Ectodermal cell (in vitro differentiated cells): ENCODE measurements around the gene BCAR3.

Source experiments
- H3K27ac ChIP-seq: 2 replicates; pipeline ENCODE4 v1.7.0; 2013; ENCODE audit warnings: mild to moderate bottlenecking, low read depth, low read length; ENCODE audit not compliant: insufficient read depth, poor library complexity, severe bottlenecking
- H3K27me3 ChIP-seq: 2 replicates; pipeline ENCODE4 v1.7.0; 2013; ENCODE audit warnings: mild to moderate bottlenecking, low read length; ENCODE audit not compliant: insufficient read depth, control insufficient read depth, poor library complexity, severe bottlenecking
- H3K36me3 ChIP-seq: one replicate; pipeline ENCODE4 v1.7.0; 2013; ENCODE audit warnings: low read length; ENCODE audit not compliant: control insufficient read depth, insufficient read depth
- H3K4me1 ChIP-seq: one replicate; pipeline ENCODE4 v1.7.0; 2013; ENCODE audit warnings: low read length; ENCODE audit not compliant: control insufficient read depth, insufficient read depth
- H3K4me3 ChIP-seq: 2 replicates; pipeline ENCODE4 v1.7.0; 2013; ENCODE audit warnings: low read depth, low read length, control low read depth; ENCODE audit not compliant: insufficient read depth
- H3K9me3 ChIP-seq: 2 replicates; pipeline ENCODE4 v1.7.0; 2013; ENCODE audit warnings: mild to moderate bottlenecking, low read length, moderate library complexity; ENCODE audit not compliant: control insufficient read depth
- WGBS, 2 experiments: methylation state at CpG; one replicate each; pipeline ENCODE4 v1.1.7; 2013; ENCODE audit warnings: missing lambda C conversion rate in 2 of 2; 5-methylcytosine and 5-hydroxymethylcytosine counted together

BCAR3 gene

GRCh38 chr1:93705892-93706500 is 24.4 kb upstream of the BCAR3 start:
- H3K36me3 ChIP-seq = no peaks in the 10 kb centered on the region
- no peak overlapping the region for H3K27ac ChIP-seq
- 89 to 91% methylated on average over 3 of the region's 3 CpGs for WGBS, 2 experiments
- no peaks in the 10 kb centered on the region for H3K9me3 ChIP-seq
- no peak overlapping the region for H3K4me3 ChIP-seq
- peaks cover 10% of the 10 kb centered on the region for H3K4me1 ChIP-seq
- H3K27me3 ChIP-seq = no peaks in the 10 kb centered on the region

DNA sequence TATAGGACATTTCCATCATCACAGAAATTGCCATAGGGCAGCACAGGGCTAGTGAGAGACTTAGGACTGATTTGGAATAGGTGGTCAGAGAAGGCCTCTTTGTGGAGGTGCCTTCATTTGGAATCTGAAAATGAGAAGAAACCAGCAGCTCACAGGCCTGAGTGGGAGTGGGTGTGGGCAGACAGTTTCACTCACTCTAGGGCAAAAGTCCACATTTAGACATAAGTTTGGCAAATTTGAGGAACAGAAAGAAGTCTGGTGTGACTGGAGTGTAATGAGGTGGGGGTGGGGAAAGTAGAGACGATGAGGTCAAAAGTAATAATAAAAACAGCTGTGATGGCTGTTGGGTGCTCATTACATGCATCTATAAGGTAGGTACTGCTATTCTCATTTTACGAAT is 22.4 kb upstream of the BCAR3 start:
- H3K36me3 ChIP-seq = no peaks in the 10 kb centered on the region
- peaks cover 4% of the 10 kb centered on the region for H3K4me1 ChIP-seq
- H3K4me3 ChIP-seq = no peak overlapping the region
- H3K27ac ChIP-seq = no peak overlapping the region
- no peaks in the 10 kb centered on the region for H3K27me3 ChIP-seq
- no peaks in the 10 kb centered on the region for H3K9me3 ChIP-seq
- 94 to 97% methylated on average over 2 of the region's 2 CpGs for WGBS, 2 experiments

DNA sequence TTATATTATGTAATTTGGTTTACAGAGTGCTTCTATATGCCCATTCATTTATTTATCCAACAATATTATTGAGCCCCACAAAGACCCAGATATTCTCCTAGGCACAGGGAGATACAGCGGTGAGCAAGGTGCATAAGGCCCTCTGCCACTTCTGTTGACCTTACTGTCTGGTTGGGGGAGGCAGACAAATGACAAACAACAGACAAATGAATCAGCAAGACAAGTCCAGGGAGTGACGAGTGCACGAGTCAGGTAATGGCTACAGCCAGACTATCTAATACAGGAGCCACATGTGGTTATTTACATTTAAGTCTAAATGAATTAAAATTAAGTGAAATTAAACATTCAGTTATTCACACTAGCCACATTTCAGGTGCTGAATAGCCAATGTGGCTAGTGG is 22.0 kb upstream of the BCAR3 start:
- Histone ChIP-seq H3K4me1 (no peaks in the 10 kb centered on the region), H3K9me3 (no peaks in the 10 kb centered on the region), H3K36me3 (no peaks in the 10 kb centered on the region), H3K4me3 (no peak overlapping the region), H3K27ac (no peak overlapping the region), H3K27me3 (no peaks in the 10 kb centered on the region)
- 91% methylated on average over 3 of the region's 3 CpGs for WGBS, 2 experiments

DNA sequence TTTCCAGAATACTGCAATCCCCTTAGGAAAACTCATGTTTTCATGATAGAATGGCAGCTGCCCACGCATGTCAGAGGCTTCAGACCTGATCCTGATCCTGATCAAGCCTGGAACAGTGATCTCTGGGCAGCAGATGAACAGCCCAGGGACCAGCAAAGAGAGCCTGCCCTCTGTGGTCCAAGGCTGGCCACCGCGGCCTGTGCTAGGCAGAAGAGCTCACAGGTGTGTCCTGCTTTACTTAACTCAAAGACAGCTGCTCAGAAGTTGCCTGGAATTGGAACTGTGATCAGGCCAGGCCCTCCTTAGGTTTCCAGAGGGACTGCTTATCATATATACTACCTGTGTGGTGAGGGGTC is 21.2 kb upstream of the BCAR3 start:
- Histone ChIP-seq H3K4me3 (no peak overlapping the region), H3K9me3 (no peaks in the 10 kb centered on the region), H3K36me3 (no peaks in the 10 kb centered on the region), H3K27ac (no peak overlapping the region), H3K4me1 (no peaks in the 10 kb centered on the region), H3K27me3 (no peaks in the 10 kb centered on the region)
- WGBS, 2 experiments = 60 to 62% methylated on average over 3 of the region's 3 CpGs

DNA sequence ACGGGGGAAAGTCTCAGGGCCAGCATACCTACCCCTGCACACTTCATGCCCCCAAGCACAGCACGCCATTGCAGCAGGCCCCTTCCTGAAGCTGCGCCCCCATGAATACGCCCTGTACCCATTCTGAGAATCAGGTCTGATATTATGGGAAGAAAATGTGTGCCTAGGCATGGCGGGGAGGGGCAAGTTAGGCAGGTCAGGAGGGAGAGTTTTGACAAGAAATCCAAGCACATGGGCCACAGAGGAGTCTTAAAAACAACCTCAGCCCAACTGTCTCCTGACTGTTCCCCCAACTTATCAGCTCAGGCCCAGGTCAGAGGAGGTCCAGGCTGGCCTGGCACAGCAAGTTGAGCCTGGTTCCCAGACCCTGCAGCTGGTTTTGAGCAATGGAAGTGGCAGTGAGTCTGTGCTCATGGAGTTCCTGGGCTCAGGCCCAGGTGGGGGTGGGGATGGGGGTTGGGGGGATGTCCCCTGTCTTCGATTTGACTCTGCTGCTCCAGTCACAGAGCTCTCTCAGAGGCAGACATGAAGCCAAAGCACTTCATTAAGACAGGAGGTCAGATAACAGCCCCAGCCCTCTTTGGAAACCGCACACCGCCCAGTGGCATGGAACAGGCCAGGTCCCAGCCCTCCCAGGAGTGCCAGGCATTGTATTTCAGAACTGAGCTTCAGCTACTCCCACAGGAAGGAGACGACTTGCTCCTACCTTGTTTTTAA is 20.6 kb upstream of the BCAR3 start:
- H3K27ac ChIP-seq = no peak overlapping the region
- H3K9me3 ChIP-seq = no peaks in the 10 kb centered on the region
- no peak overlapping the region for H3K4me3 ChIP-seq
- no peaks in the 10 kb centered on the region for H3K4me1 ChIP-seq
- WGBS, 2 experiments = 89 to 92% methylated on average over 9 of the region's 9 CpGs
- H3K27me3 ChIP-seq = no peaks in the 10 kb centered on the region
- no peaks in the 10 kb centered on the region for H3K36me3 ChIP-seq

DNA sequence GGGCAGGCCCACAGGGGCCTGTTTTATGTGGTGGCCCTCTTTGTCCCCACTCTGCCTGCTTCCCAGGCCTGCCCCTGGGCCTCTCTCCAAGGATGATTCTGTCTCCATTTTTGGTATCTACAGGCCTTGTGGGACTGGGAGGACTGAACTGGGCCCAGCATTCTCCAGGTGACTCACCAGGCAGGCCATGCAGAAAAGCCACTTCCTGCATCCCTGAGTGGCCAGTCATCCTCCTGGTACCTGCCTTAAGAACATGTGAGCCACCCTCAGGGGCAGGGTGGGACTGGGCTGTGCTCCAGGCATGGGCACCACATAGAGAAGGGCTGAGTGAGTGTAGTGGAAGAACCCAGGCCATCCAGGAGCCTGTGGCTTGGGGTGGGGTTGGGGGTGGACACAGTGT is 20.0 kb upstream of the BCAR3 start:
- Histone ChIP-seq H3K4me1 (no peaks in the 10 kb centered on the region), H3K27ac (no peak overlapping the region), H3K27me3 (no peaks in the 10 kb centered on the region), H3K9me3 (no peaks in the 10 kb centered on the region), H3K4me3 (no peak overlapping the region), H3K36me3 (no peaks in the 10 kb centered on the region)

GRCh38 chr1:93700532-93701469 is 19.2 kb upstream of the BCAR3 start:
- no peaks in the 10 kb centered on the region for H3K27me3 ChIP-seq
- no peaks in the 10 kb centered on the region for H3K9me3 ChIP-seq
- H3K4me1 ChIP-seq = no peaks in the 10 kb centered on the region
- H3K27ac ChIP-seq = no peak overlapping the region
- 89 to 93% methylated on average over 22 of the region's 22 CpGs for WGBS, 2 experiments
- H3K4me3 ChIP-seq = no peak overlapping the region
- H3K36me3 ChIP-seq = no peaks in the 10 kb centered on the region

DNA sequence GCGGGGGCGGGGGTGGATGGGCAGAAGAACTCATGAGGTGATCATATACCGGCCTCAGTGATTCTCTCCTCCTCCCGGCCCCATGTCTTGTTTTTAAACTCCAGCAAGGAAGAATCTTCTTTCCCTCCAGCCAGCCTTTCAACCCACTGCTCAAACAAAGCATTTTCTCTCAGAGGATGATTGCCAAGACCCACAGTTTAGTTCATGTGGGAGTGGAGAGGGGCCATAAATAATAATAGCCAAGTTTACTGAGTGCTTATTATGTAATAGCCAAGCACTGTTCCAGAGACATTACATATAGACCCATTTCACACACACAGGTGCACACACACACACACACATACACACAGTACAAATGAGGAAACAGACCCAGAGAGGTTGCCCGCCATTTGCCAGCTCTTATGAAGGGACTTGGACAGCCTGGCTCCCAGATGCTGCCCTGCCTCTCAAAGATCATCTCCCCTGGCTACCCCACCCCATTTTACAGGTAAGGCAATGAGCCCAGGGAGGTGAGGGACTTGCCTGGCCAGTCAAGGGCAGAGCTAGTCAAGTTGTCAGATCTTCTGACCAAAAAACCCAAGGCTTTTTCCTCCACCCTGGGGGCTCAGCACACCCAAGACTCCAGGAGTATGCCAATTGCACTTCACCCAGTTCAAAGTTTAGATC is 18.0 kb upstream of the BCAR3 start:
- no peaks in the 10 kb centered on the region for H3K27me3 ChIP-seq
- WGBS, 2 experiments = 93 to 96% methylated on average over 5 of the region's 5 CpGs
- H3K9me3 ChIP-seq = no peaks in the 10 kb centered on the region
- no peak overlapping the region for H3K27ac ChIP-seq
- no peaks in the 10 kb centered on the region for H3K36me3 ChIP-seq
- H3K4me3 ChIP-seq = no peak overlapping the region
- no peaks in the 10 kb centered on the region for H3K4me1 ChIP-seq

DNA sequence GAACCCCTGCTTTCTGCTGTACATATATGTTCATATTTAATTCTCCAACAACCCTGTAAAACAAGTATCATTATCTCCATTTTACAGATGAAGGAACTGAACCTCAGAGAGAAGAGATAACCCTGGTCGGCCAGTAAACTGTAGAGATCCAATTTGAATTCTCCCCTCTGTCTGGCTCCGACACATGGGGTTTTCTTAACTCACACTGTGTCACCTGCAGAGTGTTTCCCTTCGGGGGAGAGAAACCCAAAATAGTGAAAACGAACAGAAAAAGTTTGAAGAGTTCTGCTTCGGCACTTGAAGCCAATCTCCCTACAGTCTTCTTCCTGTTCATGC is 17.4 kb upstream of the BCAR3 start:
- Histone ChIP-seq H3K27me3 (no peaks in the 10 kb centered on the region), H3K9me3 (no peaks in the 10 kb centered on the region), H3K27ac (no peak overlapping the region), H3K36me3 (no peaks in the 10 kb centered on the region), H3K4me3 (no peak overlapping the region), H3K4me1 (no peaks in the 10 kb centered on the region)
- 87 to 91% methylated on average over 5 of the region's 5 CpGs for WGBS, 2 experiments
